Measurements from ENCODE around the gene ABO. TPM values are rescaled to one million over a fixed set of nuclear protein-coding genes. Genes with fewer than 3 reads are reported as not detected.

Gene ABO
- total and polyA plus RNA-seq, 9 of the 15 experiments (the other 6 are each of a cell fraction or from before 2014, with no cell fraction given), result 5.0 to 21.9 (median 11.9) TPM

- ChIA-PET POLR2A (interaction anchor here (0.7 to 1.6 kb wide), 5 partner anchors 8 to 61 kb away, joined by 3 to 9 read pairs (median 4); no protein-coding TSS in a partner anchor), CTCF (ENCODE audit: low intra/inter-chr PET ratio) (no interaction called here)
- Histone ChIP-seq H3K4me1 (replicated peaks in 1 of 2; ENCODE audit: control insufficient read depth in 2 of 2, insufficient read depth in 2 of 2, low read length in 2 of 2) (peaks cover 0 to 19% of the 10 kb centered on the region in 2 experiments; a peak in 2 of 5 replicates), H3K27me3 (ENCODE audit: control insufficient read depth in 2 of 2, insufficient read depth in 2 of 2, low read length in 2 of 2) (no peaks in the 10 kb centered on the region), H2AFZ (ENCODE audit: low read depth, low read length) (no peak overlapping the region), H3K9ac (ENCODE audit: insufficient read depth in 1 of 2, low read depth in 2 of 2, low read length in 2 of 2) (peak overlapping the region in 1 of 2 experiments; percentile 26; a peak in 1 of 4 replicates), H3K4me2 (ENCODE audit: insufficient read depth, low read length) (no peak overlapping the region), H4K20me1 (replicated peaks; ENCODE audit: control insufficient read depth, insufficient read depth, low read length) (no peaks in the 10 kb centered on the region; the same call in 1 of the 2 replicates), H3K9me1 (ENCODE audit: control insufficient read depth, insufficient read depth, low read length) (no peaks in the 10 kb centered on the region), H3K79me2 (ENCODE audit: control insufficient read depth, insufficient read depth, low read length) (no peaks in the 10 kb centered on the region), H3K27ac (ENCODE audit: extremely low read depth, low read depth, low read length) (no peak overlapping the region), H3K9me3 (replicated peaks; ENCODE audit: control insufficient read depth, insufficient read depth, low read depth, low read length) (no peaks in the 10 kb centered on the region), H3K4me3 (no peak overlapping the region), H3K36me3 (ENCODE audit: control insufficient read depth, insufficient read depth, low read length) (no peaks in the 10 kb centered on the region)
- no TSS peak for BruUV-seq (replicated peaks)
- 68% methylated on average over 15 of the region's 16 CpGs for WGBS (ENCODE audit: insufficient coverage, low coverage, missing lambda C conversion rate)
- no peak for TF ChIP-seq MAFF (IDR thresholded peaks at IDR 0.05; ENCODE audit: low read length)
- 0 out of 2 replicates have a peak, but pooled peaks have one; percentile 28 for TF ChIP-seq POLR2G (IDR thresholded peaks at IDR 0.05; ENCODE audit: low read depth, low read length)
- ATAC-seq, result no peak; the same call in 2 of the 3 replicates
- intact Hi-C loops (cut with micrococcal nuclease), result no loop called here
- DNase-seq (ENCODE audit: extremely low read depth in 1 of 4, low spot score in 3 of 4), result no peak
- in situ Hi-C loops (cut with MboI), result no loop called here
- no peak for FAIRE-seq
Measured at GRCh38 chr9:133246562-133246961, 28.4 kb downstream of the ABO start.

GRCh38 chr9:133242991-133243390 lies 32.0 kb downstream of the ABO start:
- H3K4me2 ChIP-seq (ENCODE audit: insufficient read depth, low read length), result no peak overlapping the region
- FAIRE-seq (no peak), ATAC-seq (no peak), DNase-seq (ENCODE audit: extremely low read depth in 1 of 4, low spot score in 3 of 4) (no peak)
- ChIA-PET CTCF (ENCODE audit: low intra/inter-chr PET ratio) (no interaction called here), POLR2A (no interaction called here)
- intact Hi-C loops (cut with micrococcal nuclease), result no loop called here
- no peaks in the 10 kb centered on the region for H3K79me2 ChIP-seq (ENCODE audit: control insufficient read depth, insufficient read depth, low read length)
- no peaks in the 10 kb centered on the region for H3K36me3 ChIP-seq (ENCODE audit: control insufficient read depth, insufficient read depth, low read length)
- WGBS (ENCODE audit: insufficient coverage, low coverage, missing lambda C conversion rate), result 73% methylated on average over 8 of the region's 8 CpGs
- H4K20me1 ChIP-seq (replicated peaks; ENCODE audit: control insufficient read depth, insufficient read depth, low read length), result no peaks in the 10 kb centered on the region
- H3K27me3 ChIP-seq (ENCODE audit: control insufficient read depth in 2 of 2, insufficient read depth in 2 of 2, low read length in 2 of 2), result no peaks in the 10 kb centered on the region
- H2AFZ ChIP-seq (ENCODE audit: low read depth, low read length), result no peak overlapping the region
- no peaks in the 10 kb centered on the region for H3K9me3 ChIP-seq (replicated peaks; ENCODE audit: control insufficient read depth, insufficient read depth, low read depth, low read length)
- peaks cover 6 to 39% of the 10 kb centered on the region in 2 experiments for H3K4me1 ChIP-seq (replicated peaks in 1 of 2; ENCODE audit: control insufficient read depth in 2 of 2, insufficient read depth in 2 of 2, low read length in 2 of 2)
- H3K27ac ChIP-seq (ENCODE audit: extremely low read depth, low read depth, low read length), result no peak overlapping the region
- no TSS peak for BruUV-seq (replicated peaks)
- no peak overlapping the region for H3K9ac ChIP-seq (ENCODE audit: insufficient read depth in 1 of 2, low read depth in 2 of 2, low read length in 2 of 2)
- in situ Hi-C loops (cut with MboI), result no loop called here
- no peak overlapping the region for H3K4me3 ChIP-seq
- TF ChIP-seq ZNF780A (CRISPR knock-in tag; IDR thresholded peaks at IDR 0.05) (no peak), C11orf30 (IDR thresholded peaks at IDR 0.05; ENCODE audit: low read depth) (peak; percentile 56), MAFG (tag; conservative IDR thresholded peaks at IDR 0.05) (peak; percentile 27; the same call in 1 of the 2 replicates), NR2C2 (CRISPR knock-in tag; IDR thresholded peaks at IDR 0.05) (no peak), NR2C2 (tag; IDR thresholded peaks at IDR 0.05) (no peak), NR1H2 (CRISPR knock-in tag; IDR thresholded peaks at IDR 0.05) (no peak), MAFF (IDR thresholded peaks at IDR 0.05; ENCODE audit: low read length) (peak; percentile 59), MAFK (IDR thresholded peaks at IDR 0.05; ENCODE audit: low read length) (peak; percentile 31; the same call in 1 of the 2 replicates), ZNF316 (IDR thresholded peaks at IDR 0.05) (peak; percentile 72)
- H3K9me1 ChIP-seq (ENCODE audit: control insufficient read depth, insufficient read depth, low read length), result no peaks in the 10 kb centered on the region

All from K562 (cell line).